ENCODE results near the gene EIF1.

Gene EIF1

GRCh38 chr17:41735744-41736143 lies 47.1 kb downstream of the EIF1 start:
- no peak for DNase-seq (ENCODE audit: low read depth in 3 of 3)

- no peak for DNase-seq (ENCODE audit: low read depth in 3 of 3)
Observed at GRCh38 chr17:41736983-41737679, 48.4 kb downstream of the EIF1 start.

GRCh38 chr17:41737680-41738023 lies 49.0 kb downstream of the EIF1 start:
- DNase-seq (ENCODE audit: low read depth in 3 of 3) = no peak

GRCh38 chr17:41738077-41738800 lies 49.6 kb downstream of the EIF1 start:
- DNase-seq (ENCODE audit: low read depth in 3 of 3) = peak; percentile 68 to 77 (median 71)

GRCh38 chr17:41738801-41739112 lies 50.1 kb downstream of the EIF1 start:
- DNase-seq (ENCODE audit: low read depth in 3 of 3) = no peak

GRCh38 chr17:41739661-41740352 lies 51.1 kb downstream of the EIF1 start:
- no peak for DNase-seq (ENCODE audit: low read depth in 3 of 3)

- DNase-seq (ENCODE audit: low read depth in 3 of 3) = no peak
Observed at GRCh38 chr17:41740506-41740905, 51.8 kb downstream of the EIF1 start.

- DNase-seq (ENCODE audit: low read depth in 3 of 3) = no peak
Observed at GRCh38 chr17:41741709-41742108, 53.0 kb downstream of the EIF1 start.
